Gastrocnemius medialis (tissue), 4 donors: ENCODE measurements around the gene MCF2L. TPM values are rescaled to one million over a fixed set of nuclear protein-coding genes. Genes with fewer than 3 reads are reported as not detected.
"Not testable (repeated sequence)": the region's sequence is repeated elsewhere in the genome, so short reads cannot be mapped to it uniquely, and the experiment has no call there.

Source experiments
- ATAC-seq, 2 donors: fragments of 150-250 bp; one replicate each; pipeline ENCODE4 v1.9.1; 2016
- DNase-seq, 2 donors: peaks; one replicate each; pipeline ENCODE4 v3.0.0-alpha.2; 2019
- H3K27ac ChIP-seq, 4 donors: fragments of 200-600 bp; sonication (generic); 1 replicate in 1 of 4; 2 replicates in 3 of 4; pipeline ENCODE4 v1.5.1; 2016 to 2018; ENCODE audit warnings: mild to moderate bottlenecking in 2 of 4, moderate library complexity in 1 of 4
- H3K27me3 ChIP-seq, 3 donors: fragments of 200-600 bp; sonication (generic) in 2 of 3; 1 replicate in 1 of 3; 2 replicates in 2 of 3; pipeline versions ENCODE4 v1.5.1 to v1.6.0; 2016 to 2019; ENCODE audit warnings: mild to moderate bottlenecking in 1 of 3, moderate library complexity in 1 of 3
- H3K36me3 ChIP-seq, 2 donors: fragments of 200-600 bp; sonication (generic) in 1 of 2; one replicate each; pipeline ENCODE4 v1.5.1; 2017 to 2018
- H3K4me1 ChIP-seq, 2 donors: fragments of 200-600 bp; sonication (generic) in 1 of 2; one replicate each; pipeline ENCODE4 v1.5.1; 2016 to 2017; ENCODE audit warnings: mild to moderate bottlenecking in 2 of 2
- H3K4me3 ChIP-seq, 4 donors: fragments of 200-600 bp; sonication (generic) in 3 of 4; 1 replicate in 1 of 4; 2 replicates in 3 of 4; pipeline ENCODE4 v1.5.1; 2016 to 2019; ENCODE audit warnings: mild to moderate bottlenecking in 2 of 4
- H3K9me3 ChIP-seq, 3 donors: fragments of 200-600 bp; sonication (generic) in 2 of 3; 1 replicate in 1 of 3; 2 replicates in 2 of 3; pipeline ENCODE4 v1.5.1; 2016 to 2019
- POLR2A ChIP-seq, 2 donors: fragments of 450-650 bp; IDR thresholded peaks; one replicate each; pipeline ENCODE4 v1.6.1; 2017; ENCODE audit warnings: antibody characterized with exemption in 2 of 2, mild to moderate bottlenecking in 2 of 2, moderate library complexity in 2 of 2
- in situ Hi-C, 4 donors: fragments of 200-750 bp; cut with MboI; loops; one replicate each; pipeline versions ENCODE4 v1.15.0 to v1.8.0; 2017; ENCODE audit warnings: low sequenced_read_pairs in 4 of 4
- intact Hi-C: fragments of 100-400 bp; cut with DNase I; formaldehyde crosslinking; loops from one replicate; pipeline ENCODE4 v1.15.1; 2023; ENCODE audit warnings: low total_unique reads
- total RNA-seq, 4 donors: library from RNA; depleted of rRNA; stranded (reverse); fragments of >200 nt; gene quantifications; one replicate each; pipeline versions ENCODE4 v1.1.0 to v1.2.3, GENCODE V29; 2016
- TF ChIP-seq, protein P1 (sequence below), 5 experiments: fragments of 450-650 bp in 3 of 5; fragments of 200-600 bp in 2 of 5; sonication (generic) in 2 of 5; IDR thresholded peaks in 4 of 5; conservative IDR thresholded peaks in 1 of 5; 1 replicate in 4 of 5; 2 replicates in 1 of 5; pipeline ENCODE4 v1.5.1; 2016 to 2019; ENCODE audit warnings: antibody characterized with exemption in 5 of 5, mild to moderate bottlenecking in 3 of 5, moderate library complexity in 3 of 5

Gene MCF2L
- total RNA-seq, 4 donors from 2014 or later: 16.1 to 21.2 (median 19.4) TPM

DNA sequence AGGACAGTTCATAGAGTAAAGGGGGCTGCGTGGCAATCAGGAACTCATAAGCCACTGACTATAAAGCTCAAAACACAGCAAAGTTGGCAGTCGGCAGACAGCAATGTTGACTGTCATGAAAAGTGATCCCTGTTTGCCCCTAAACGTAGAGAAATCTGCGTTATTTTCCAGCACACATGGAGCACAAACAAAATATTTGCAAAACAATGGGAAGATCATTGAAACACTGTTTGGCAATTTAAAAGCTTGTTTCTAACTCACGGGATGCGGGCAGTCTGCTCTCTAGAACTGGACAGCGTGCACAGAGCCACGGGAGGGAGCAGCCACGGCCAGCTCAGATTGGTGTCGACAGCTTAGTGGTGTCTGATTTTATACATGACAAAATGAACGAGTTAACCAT, 130.1 kb downstream of the MCF2L start:
- Histone ChIP-seq H3K4me1 (peaks cover 5 to 6% of the 10 kb centered on the region in 2 donors), H3K9me3 (no peaks in the 10 kb centered on the region), H3K27ac (no peak overlapping the region), H3K36me3 (no peaks in the 10 kb centered on the region), H3K27me3 (peaks cover 0 to 10% (median 7%) of the 10 kb centered on the region in 3 donors), H3K4me3 (no peak overlapping the region)
- TF ChIP-seq POLR2A (IDR thresholded peaks at IDR 0.05): no peak
- TF ChIP-seq, protein P1, sequence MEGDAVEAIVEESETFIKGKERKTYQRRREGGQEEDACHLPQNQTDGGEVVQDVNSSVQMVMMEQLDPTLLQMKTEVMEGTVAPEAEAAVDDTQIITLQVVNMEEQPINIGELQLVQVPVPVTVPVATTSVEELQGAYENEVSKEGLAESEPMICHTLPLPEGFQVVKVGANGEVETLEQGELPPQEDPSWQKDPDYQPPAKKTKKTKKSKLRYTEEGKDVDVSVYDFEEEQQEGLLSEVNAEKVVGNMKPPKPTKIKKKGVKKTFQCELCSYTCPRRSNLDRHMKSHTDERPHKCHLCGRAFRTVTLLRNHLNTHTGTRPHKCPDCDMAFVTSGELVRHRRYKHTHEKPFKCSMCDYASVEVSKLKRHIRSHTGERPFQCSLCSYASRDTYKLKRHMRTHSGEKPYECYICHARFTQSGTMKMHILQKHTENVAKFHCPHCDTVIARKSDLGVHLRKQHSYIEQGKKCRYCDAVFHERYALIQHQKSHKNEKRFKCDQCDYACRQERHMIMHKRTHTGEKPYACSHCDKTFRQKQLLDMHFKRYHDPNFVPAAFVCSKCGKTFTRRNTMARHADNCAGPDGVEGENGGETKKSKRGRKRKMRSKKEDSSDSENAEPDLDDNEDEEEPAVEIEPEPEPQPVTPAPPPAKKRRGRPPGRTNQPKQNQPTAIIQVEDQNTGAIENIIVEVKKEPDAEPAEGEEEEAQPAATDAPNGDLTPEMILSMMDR (IDR thresholded peaks at IDR 0.05 in 4 of 5, conservative IDR thresholded peaks at IDR 0.05 in 1 of 5): no peak
- in situ Hi-C loops: no loop called here
- DNase-seq: no peak
- intact Hi-C loops: no loop called here
- ATAC-seq: no peak

- H3K36me3 ChIP-seq, H3K27ac ChIP-seq, DNase-seq, H3K4me3 ChIP-seq, ATAC-seq, H3K9me3 ChIP-seq, intact Hi-C loops, in situ Hi-C loops, H3K4me1 ChIP-seq: not testable (repeated sequence)
- peaks cover 0 to 13% (median 10%) of the 10 kb centered on the region in 3 donors for H3K27me3 ChIP-seq
These were observed 133.3 kb downstream of the MCF2L start for GRCh38 chr13:113102302-113102701.

DNA sequence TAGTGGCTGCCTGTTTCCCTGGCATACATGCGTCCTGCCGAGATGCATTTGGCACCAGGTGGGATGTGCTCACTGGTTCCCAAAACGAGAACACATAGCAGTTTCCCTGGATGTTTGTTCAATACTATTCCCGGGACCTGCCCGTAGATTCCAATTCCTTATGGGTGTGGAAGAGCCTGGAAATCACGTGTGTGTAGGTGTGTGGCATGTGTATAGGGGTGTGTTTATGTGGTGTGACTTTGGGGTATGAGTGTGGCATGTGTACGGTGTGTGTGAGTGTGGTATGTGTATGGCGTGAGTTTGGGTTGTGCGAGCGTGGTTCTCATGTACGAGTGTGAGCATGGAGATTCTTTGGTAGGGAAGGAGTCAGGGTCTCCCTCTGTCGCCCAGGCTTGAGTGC, 133.7 kb downstream of the MCF2L start:
- Histone ChIP-seq H3K4me1 (peaks cover 5 to 6% of the 10 kb centered on the region in 2 donors), H3K9me3 (no peaks in the 10 kb centered on the region), H3K27me3 (peaks cover 0 to 13% (median 10%) of the 10 kb centered on the region in 3 donors), H3K36me3 (no peaks in the 10 kb centered on the region), H3K4me3 (no peak overlapping the region), H3K27ac (no peak overlapping the region)
- no peak for ATAC-seq
- DNase-seq: no peak
- TF ChIP-seq, protein P1 (IDR thresholded peaks at IDR 0.05 in 4 of 5, conservative IDR thresholded peaks at IDR 0.05 in 1 of 5): no peak
- intact Hi-C loops: no loop called here
- in situ Hi-C loops: no loop called here

DNA sequence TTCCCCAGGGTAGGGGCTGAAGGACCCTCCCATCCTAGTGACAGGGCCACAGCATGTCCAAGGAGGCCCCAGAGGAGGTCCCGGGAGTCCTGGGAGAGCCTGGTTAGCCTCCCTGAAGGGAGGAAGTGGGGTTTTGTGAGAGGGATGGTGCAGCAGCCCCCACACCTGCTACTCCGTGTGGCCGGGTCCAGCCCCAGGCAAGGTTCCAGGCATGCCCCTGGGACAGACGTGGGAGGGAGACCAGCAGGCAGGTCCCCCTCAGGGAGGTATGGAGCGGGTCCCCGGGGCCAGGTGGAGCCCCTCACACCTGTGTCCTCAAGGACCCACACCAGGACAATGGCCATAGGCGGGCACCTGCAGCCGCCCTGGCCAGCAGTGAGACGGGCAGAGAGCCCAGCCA, 134.6 kb downstream of the MCF2L start:
- Histone ChIP-seq H3K9me3 (no peaks in the 10 kb centered on the region), H3K27me3 (peaks cover 0 to 13% (median 10%) of the 10 kb centered on the region in 3 donors), H3K4me3 (no peak overlapping the region), H3K4me1 (peaks cover 0 to under 1% of the 10 kb centered on the region in 2 donors), H3K27ac (no peak overlapping the region), H3K36me3 (no peaks in the 10 kb centered on the region)
- DNase-seq (no peak), ATAC-seq (no peak)
- in situ Hi-C loops (no loop called here), intact Hi-C loops (no loop called here)
- no peak for TF ChIP-seq POLR2A (IDR thresholded peaks at IDR 0.05)
- TF ChIP-seq, protein P1 (IDR thresholded peaks at IDR 0.05 in 4 of 5, conservative IDR thresholded peaks at IDR 0.05 in 1 of 5): no peak

DNA sequence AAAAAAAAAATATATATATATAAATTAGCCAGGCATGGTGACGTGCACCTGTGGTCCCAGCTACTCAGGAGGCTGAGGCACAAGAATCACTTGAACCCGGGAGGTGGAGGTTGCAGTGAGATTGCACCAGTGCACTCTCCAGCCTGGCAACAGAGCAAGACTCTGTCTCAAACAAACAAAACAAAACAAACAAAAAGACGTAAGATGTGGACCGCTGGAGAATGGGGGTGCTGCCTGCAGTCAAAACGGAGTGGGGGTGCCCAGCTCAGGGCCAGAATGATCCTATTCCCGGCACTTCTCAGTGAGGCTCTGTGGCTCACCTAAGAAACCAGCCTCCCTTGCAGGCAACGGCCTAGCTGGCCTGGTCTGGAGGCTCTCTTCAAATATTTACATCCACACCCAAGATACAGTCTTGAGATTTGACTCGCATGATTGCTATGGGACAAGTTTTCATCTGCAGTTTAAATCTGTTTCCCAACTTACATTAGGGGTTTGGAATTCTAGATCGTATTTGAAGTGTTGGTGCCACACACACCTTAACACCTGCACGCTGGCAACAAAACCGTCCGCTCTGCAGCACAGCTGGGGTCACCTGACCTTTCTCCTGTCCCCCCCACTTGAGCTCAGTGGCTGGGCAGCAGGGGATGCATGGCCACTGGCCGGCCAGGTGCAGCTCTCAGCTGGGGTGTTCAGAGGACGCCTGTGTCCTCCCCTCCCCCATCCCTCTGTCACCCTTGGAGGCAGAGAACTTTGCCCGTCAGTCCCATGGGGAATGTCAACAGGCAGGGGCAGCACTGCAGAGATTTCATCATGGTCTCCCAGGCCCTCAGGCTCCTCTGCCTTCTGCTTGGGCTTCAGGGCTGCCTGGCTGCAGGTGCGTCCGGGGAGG, 136.3 kb downstream of the MCF2L start, which contains the start of gene F7:
F7 (plus strand) TSS at position 760 of the 889 bp plus-strand sequence; CDS start at position 811, 51 bp downstream.
- H3K36me3 ChIP-seq: no peaks in the 10 kb centered on the region
- intact Hi-C loops (no loop called here), in situ Hi-C loops (no loop called here)
- H3K9me3 ChIP-seq: no peaks in the 10 kb centered on the region
- H3K4me3 ChIP-seq: no peak within 1 kb of the TSS
- no peaks in the 10 kb centered on the region for H3K4me1 ChIP-seq
- no peak for DNase-seq
- no peak for TF ChIP-seq POLR2A (IDR thresholded peaks at IDR 0.05)
- TF ChIP-seq, protein P1 (IDR thresholded peaks at IDR 0.05 in 4 of 5, conservative IDR thresholded peaks at IDR 0.05 in 1 of 5): no peak
- ATAC-seq: no peak
- H3K27me3 ChIP-seq: peaks cover 10 to 22% (median 21%) of the 10 kb centered on the region in 3 donors
- no peak within 1 kb of the TSS for H3K27ac ChIP-seq
